ENCODE data around the gene MLANA.
"Not testable (repeated sequence)": the region's sequence is repeated elsewhere in the genome, so short reads cannot be mapped to it uniquely, and the experiment has no call there.

Gene MLANA

GRCh38 chr9:5870020-5870339, 20.7 kb upstream of the MLANA start:
- DNase-seq: no peak

DNA sequence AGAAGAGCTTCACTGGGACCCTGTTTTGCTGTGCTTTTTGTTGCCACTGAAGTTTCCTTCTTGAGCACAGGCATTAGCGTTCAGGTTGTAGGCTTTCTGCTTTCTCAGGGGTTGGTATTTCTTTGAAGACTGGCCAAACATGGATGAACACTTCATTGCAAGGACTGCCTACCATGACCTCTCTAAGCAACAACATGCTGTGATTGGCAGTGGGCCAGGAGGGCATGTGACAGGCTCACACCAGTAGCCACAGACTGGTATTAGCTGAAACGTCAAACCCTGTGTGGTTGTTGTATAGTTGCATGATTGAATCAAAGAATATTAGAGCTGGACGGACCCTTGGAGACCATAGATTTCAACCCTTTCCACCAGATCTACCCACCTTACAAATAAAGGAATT, 20.0 kb upstream of the MLANA start:
- DNase-seq: no peak

GRCh38 chr9:5871785-5872184, 18.9 kb upstream of the MLANA start:
- DNase-seq: no peak

DNA sequence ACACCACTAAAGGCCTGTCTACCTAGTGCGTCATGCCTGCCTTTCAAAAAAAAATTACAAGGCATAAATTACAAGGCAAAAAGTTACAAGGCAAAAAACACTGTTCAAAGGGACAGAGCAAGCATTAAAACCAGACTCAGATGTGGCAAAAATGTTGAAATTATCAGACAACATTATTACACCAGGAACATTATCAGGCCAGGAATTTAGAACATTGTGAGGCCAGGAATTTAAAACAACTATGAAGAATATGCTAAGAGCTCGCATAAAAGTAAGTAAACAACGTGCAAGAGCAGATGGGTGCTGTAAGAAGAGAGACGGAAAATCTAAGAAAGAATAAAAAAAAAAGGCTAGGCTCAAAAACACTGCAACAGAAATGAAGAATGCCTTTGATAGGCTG, 18.2 kb upstream of the MLANA start:
- no peak for DNase-seq

DNA sequence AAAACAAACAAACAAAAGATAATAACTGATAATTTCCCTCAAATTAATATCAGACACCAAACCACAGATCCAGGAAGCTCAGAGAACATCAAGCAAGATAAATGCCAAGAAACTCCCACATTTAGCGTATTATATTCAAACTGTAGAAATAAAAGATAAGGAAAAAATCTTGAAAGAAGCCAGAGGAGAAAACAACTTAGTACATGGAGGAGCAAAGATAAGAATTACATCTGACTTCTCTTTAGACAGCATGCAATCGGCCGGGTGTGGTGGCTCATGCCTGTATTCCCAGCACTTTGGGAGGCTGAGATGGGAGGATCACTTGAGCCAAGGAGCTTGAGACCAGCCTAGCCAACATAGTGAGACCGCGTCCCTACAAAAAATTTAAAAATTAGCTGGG, 17.2 kb upstream of the MLANA start:
- no peak for DNase-seq

GRCh38 chr9:5874048-5874447, 16.6 kb upstream of the MLANA start:
- no peak for DNase-seq

DNA sequence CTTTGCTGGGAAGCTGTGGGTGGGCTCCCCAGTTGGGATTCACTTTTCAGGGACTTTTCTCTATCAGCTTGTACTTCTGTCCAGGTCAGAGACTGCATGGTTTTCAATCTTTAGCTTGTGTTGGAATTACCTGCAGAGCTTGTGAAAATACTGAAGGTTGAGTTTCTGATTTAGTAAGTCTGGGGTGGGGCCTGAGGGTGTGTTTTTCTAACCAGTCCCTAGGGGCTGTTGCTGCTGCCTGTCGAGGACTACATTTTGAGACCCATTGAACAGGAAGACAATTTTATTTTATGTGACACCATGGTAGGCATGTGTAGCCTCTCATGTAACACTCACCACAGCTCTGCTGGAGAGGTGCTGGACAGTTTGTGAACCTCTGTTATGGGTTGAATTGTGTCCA, 14.7 kb upstream of the MLANA start:
- DNase-seq: no peak

DNA sequence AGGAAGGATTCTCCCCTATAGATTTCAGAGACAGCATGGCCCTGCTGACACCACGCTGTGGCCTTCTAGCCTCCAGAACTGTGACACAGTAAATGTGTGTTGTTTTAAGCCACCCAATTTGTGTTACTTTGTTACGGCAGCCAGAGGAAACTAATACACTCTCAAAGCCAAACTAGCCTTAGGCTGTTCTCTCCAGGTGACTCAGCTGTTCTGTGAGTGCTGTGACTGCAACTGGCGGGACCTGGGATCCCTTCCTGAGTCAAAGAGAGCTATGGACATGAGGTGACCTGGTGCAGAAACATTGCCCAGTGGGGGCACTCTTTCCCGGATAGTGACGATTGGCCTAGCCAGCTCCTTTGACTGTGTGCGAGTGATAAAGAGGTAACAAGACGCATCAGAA, 14.0 kb upstream of the MLANA start:
- no peak for DNase-seq

GRCh38 chr9:5879419-5880181, 11.1 kb upstream of the MLANA start:
- DNase-seq: no peak

DNA sequence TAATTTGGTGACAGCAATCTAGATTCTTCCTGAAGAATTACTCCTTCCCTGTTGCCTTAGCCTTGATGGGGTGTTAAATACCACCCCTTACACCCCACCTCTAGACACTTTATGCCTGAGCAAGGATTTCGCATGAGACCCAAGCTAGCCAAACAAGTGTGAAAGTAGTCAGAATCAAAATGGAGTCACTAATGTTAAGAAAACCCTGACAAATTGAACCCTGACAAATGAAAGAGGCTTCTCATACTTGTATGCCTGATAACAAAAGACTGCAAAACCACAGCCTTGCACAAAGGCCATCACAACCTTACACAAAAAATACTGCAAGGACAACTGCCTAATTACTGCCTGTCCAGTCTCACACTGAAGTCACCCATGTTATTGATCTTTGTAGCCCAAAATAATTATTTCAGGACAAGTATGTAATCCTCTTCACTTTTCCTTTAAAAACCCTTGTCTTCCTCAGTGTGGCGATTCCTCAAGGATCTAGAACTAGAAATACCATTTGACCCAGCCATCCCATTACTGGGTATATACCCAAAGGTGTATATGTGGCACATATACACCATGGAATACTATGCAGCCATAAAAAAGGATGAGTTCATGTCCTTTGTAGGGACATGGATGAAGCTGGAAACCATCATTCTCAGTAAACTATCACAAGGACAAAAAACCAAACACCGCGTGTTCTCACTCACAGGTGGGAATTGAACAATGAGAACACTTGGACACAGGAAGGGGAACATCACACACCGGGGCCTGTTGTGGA, 8.3 kb upstream of the MLANA start:
- DNase-seq: not testable (repeated sequence)

GRCh38 chr9:5884191-5884590, 6.5 kb upstream of the MLANA start:
- DNase-seq: no peak

DNA sequence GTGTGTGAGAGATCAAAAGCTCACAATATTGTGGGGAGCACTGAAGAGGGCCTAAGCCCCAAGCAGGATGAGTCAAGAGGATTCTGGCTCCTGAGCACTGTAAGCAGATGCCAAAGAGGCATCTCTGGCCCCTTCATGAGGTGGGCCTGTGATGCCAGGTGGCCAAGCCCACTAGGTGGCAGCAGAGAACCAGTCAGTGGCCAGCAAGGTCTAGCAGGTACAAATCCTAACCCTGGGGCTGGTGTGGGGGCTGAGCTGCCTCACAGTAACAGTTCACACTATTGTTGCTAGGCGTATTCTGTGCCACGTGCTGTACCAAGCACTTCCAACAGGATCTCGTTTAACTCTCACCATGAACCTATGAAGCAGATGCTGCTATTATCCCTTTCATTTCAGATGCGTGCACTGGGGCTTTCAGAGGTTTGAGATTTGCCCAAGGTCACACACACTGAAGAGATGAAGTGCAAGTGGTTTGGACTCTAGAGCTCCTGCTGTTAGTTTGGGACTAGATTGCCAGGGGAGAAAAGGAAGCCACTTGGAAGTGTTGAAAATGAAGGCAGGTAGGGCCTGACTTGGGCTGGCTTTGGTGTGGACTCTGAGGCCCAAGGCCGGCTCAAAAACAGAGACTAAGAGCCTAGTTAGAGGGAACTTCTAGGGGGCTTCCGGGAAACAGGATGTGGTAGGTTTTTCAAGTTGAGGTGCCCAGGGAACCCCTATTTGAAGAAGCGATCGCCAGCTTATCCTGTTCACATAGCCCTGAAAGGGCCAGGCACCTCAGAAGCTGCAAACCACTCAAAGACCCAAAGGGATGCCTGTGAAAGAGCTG, 4.4 kb upstream of the MLANA start:
- peak; percentile 77 for DNase-seq

DNA sequence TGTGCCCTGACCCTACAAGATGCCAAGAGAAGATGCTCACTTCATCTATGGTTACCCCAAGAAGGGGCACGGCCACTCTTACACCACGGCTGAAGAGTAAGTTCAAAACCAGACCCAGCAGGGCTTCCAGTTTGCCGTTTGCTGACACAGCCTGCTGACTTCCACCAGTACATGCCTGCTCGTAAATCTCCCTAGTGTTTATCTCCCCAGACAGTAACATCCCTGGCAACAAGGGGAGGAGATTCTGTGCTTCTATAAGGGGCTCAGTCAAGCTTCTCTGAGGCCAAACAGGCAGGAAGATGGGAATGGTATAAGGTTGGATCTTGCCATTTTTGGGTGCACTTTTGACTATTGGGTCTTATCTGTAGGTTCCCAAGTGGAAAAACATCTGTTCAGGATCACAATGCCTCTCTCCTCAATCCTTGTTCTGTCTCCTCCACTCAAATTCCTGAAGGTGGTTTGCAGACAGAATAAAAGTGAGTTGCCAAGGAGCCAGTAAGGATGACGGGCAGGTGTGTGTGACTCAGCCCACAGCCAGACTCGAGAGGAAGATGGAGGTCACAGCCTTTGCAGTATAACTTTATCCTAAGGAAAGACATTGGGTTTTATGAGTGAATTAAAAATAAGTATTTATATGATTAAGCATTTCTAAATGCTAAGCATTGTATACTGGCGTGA, 1.9 kb downstream of the MLANA start:
- DNase-seq: no peak

GRCh38 chr9:5893134-5893505, 2.4 kb downstream of the MLANA start:
- no peak for DNase-seq

DNA sequence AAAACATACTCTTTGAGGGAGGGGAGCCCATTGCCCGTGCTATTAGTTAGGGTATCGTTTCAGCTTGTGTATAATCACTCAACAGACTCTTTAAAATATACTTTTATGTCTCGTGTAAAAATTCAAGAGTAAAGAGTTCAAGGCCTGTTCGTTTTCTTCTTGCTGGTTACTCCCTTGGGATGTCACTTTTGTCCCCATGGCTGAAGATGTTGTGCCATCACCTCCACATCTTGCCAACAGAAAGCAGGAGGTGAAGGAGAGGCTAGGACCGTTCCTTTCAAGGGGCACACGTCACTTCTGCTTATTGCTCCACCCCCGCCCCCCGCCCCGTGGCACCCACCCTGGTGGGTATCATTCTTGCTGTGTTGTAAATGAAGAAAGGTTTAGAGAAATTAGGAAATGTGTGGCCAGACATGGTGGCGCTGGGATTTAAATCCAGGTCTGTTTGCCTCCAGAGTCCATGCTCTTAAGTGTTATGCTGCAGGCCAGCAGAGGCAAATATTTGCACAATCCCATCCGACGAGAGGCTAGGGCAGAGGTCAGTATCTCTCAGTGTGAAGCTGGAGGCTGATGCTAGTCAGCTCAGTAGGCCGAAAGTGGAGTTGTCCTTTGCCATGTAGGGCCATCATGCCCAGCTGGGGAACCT, 3.0 kb downstream of the MLANA start:
- DNase-seq: no peak

GRCh38 chr9:5894237-5894959, 3.7 kb downstream of the MLANA start:
- DNase-seq: no peak

DNA sequence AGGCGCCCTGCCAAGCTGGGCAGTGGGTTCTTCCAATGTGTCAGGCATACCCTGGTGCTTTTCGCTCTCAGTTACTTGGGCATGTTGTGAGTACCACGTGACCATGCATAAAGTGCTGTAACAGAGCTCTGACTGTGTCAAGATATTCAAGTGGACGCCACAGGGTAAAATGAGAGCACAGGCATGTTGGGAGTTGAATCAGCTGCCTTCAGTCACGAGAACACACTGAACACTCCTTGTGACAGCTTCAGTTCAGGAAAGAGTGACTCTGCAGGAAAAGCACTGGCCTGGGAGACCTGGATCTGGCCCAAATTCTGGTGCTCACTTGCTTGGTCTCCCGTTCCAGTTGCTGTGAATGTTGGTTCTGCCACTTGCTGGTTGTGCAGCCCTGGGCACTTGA, 5.1 kb downstream of the MLANA start:
- no peak for DNase-seq

- no peak for DNase-seq
These were observed 6.2 kb downstream of the MLANA start for GRCh38 chr9:5896863-5897262.

DNA sequence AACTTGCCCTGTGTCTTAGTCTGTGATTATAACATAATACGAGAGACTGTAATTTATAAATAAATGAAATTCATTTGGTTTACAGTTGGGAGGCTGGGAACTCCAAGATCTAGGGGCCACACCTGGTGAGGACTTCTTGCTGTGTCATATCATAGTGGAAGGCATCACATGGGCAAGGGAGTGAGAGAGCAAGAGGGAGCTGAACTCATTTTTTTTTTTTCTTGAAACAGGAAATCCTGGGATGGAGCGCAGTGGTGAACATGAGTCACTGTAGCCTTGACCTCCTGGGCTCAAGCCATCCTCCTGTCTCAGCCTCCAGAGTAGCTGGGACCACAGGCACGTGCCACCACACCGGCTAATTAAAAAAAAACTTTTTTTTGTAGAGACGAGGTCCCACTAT, 7.2 kb downstream of the MLANA start:
- DNase-seq: no peak

- no peak for DNase-seq
These were observed 8.6 kb downstream of the MLANA start for GRCh38 chr9:5899292-5899691.

- DNase-seq: no peak
These were observed 9.9 kb downstream of the MLANA start for GRCh38 chr9:5900622-5901021.

DNA sequence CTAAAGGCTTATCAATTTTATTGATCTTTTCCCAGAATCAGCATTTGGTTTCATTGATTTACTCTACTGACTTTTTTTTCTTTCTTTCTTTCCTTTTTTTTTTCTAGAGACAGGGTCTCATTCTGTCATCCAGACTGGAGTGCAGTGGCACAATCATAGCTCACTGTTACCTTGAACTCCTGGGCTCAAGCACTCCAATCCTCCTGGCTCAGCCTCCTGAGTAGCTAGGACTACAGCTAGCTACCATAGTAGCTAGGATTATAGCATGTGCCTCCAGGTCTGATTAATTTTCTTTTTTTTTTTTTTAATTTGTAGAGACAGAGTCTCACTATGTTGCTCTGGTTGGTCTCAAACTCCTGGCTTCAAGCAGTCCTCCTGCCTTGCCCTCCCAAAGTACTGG, 11.7 kb downstream of the MLANA start:
- DNase-seq: no peak
